Panc1 (cell line): ENCODE measurements around the gene NOS3. TPM values are rescaled to one million over a fixed set of nuclear protein-coding genes. Genes with fewer than 3 reads are reported as not detected.

Experiments used
- ATAC-seq: fragments of 200-7000 bp; cut with Tn5 transposase; 2 replicates; pipeline ENCODE4 v1.9.1; 2020; ENCODE audit warnings: mild to moderate bottlenecking, moderate library complexity
- BruUV-seq: library from RNA; stranded (reverse); fragments of 400-500 nt; replicated peaks from 2 replicates; lab custom pipeline; 2021; lab: Mats Ljungman, UMichigan
- CTCF ChIA-PET: fragments of 300-600 bp; sonication (Branson Sonifier 250); formaldehyde crosslinking; loops from one replicate; lab custom pipeline; 2022; ENCODE audit warnings: antibody characterized with exemption; lab: Charles Lee
- POLR2A ChIA-PET: fragments of 300-600 bp; sonication (Branson Sonifier 250); formaldehyde crosslinking; loops from one replicate; lab custom pipeline; 2022; ENCODE audit warnings: antibody characterized with exemption; lab: Charles Lee
- DNase-seq: peaks from one replicate; pipeline ENCODE4 v3.0.0-alpha.2; 2010; ENCODE audit warnings: low read depth, low spot score
- H3K27ac ChIP-seq: 2 replicates; pipeline ENCODE4 v1.5.1; 2011; ENCODE audit warnings: mild to moderate bottlenecking, low read length, inconsistent platforms
- H3K27me3 ChIP-seq: fragments of 200-500 bp; sonication (Bioruptor generic); 2 replicates; pipeline ENCODE4 v1.6.0; 2014; ENCODE audit warnings: low read length, inconsistent platforms; ENCODE audit not compliant: control insufficient read depth, insufficient read depth
- H3K36me3 ChIP-seq: fragments of 200-500 bp; sonication (Bioruptor generic); 2 replicates; pipeline ENCODE4 v1.5.1; 2014; ENCODE audit warnings: inconsistent platforms, mild to moderate bottlenecking, low read length, moderate library complexity; ENCODE audit not compliant: control insufficient read depth, insufficient read depth
- H3K4me1 ChIP-seq: 2 replicates; pipeline ENCODE4 v1.5.1; 2011; ENCODE audit warnings: inconsistent platforms, mild to moderate bottlenecking, low read length, moderate library complexity; ENCODE audit not compliant: control insufficient read depth, insufficient read depth
- H3K4me3 ChIP-seq, 2 experiments: 2 replicates each; pipeline ENCODE4 v1.5.1; 2011 to 2012; ENCODE audit warnings: low read depth in 2 of 2, low read length in 2 of 2, mild to moderate bottlenecking in 2 of 2, inconsistent platforms in 1 of 2, moderate library complexity in 1 of 2
- H3K9me3 ChIP-seq: fragments of 200-500 bp; sonication (Bioruptor generic); 2 replicates; pipeline ENCODE4 v1.5.1; 2014; ENCODE audit warnings: low read depth, mild to moderate bottlenecking, inconsistent platforms, low read length, moderate library complexity; ENCODE audit not compliant: control insufficient read depth, insufficient read depth
- POLR2AphosphoS5 ChIP-seq: IDR thresholded peaks from 2 replicates; pipeline ENCODE4 v1.6.1; 2012; ENCODE audit warnings: mild to moderate bottlenecking, low read depth, low read length, moderate library complexity
- SIN3A ChIP-seq: IDR thresholded peaks from 2 replicates; pipeline ENCODE4 v1.6.1; 2012; ENCODE audit warnings: low read depth, mild to moderate bottlenecking, low read length, moderate library complexity, borderline replicate concordance; ENCODE audit not compliant: insufficient read depth
- TCF7L2 ChIP-seq: IDR thresholded peaks from 2 replicates; pipeline ENCODE4 v1.6.1; 2011; ENCODE audit warnings: mild to moderate bottlenecking, low read depth, low read length, inconsistent platforms
- in situ Hi-C: cut with HindIII; loops from 2 replicates; pipeline ENCODE4 v1.10.0; 2016; ENCODE audit warnings: low sequenced_read_pairs, low pct_unique_long_range_greater_than_20kb
- intact Hi-C: fragments of 100-400 bp; cut with micrococcal nuclease; formaldehyde crosslinking; loops from one replicate; pipeline ENCODE4 v1.10.0; 2022; ENCODE audit not compliant: unreplicated experiment
- total RNA-seq: library from RNA; stranded (reverse); gene quantifications from one replicate; pipeline ENCODE4 v1.2.1, GENCODE V29; 2021; ENCODE audit not compliant: unreplicated experiment
- TF ChIP-seq, protein P1 (sequence below): fragments of 450-650 bp; IDR thresholded peaks from 2 replicates; pipeline ENCODE4 v1.5.1; 2017; ENCODE audit warnings: mild to moderate bottlenecking
- TF ChIP-seq, protein P2 (sequence below), 2 experiments: IDR thresholded peaks; 2 replicates each; pipeline ENCODE4 v1.6.1; 2011 to 2012; ENCODE audit warnings: low read depth in 2 of 2, control low read depth in 1 of 2, low read length in 1 of 2, mild to moderate bottlenecking in 1 of 2, moderate library complexity in 1 of 2; ENCODE audit not compliant: insufficient read depth in 1 of 2

NOS3 gene
- total RNA-seq, 1 experiment from 2014 or later: 3.1 TPM

DNA sequence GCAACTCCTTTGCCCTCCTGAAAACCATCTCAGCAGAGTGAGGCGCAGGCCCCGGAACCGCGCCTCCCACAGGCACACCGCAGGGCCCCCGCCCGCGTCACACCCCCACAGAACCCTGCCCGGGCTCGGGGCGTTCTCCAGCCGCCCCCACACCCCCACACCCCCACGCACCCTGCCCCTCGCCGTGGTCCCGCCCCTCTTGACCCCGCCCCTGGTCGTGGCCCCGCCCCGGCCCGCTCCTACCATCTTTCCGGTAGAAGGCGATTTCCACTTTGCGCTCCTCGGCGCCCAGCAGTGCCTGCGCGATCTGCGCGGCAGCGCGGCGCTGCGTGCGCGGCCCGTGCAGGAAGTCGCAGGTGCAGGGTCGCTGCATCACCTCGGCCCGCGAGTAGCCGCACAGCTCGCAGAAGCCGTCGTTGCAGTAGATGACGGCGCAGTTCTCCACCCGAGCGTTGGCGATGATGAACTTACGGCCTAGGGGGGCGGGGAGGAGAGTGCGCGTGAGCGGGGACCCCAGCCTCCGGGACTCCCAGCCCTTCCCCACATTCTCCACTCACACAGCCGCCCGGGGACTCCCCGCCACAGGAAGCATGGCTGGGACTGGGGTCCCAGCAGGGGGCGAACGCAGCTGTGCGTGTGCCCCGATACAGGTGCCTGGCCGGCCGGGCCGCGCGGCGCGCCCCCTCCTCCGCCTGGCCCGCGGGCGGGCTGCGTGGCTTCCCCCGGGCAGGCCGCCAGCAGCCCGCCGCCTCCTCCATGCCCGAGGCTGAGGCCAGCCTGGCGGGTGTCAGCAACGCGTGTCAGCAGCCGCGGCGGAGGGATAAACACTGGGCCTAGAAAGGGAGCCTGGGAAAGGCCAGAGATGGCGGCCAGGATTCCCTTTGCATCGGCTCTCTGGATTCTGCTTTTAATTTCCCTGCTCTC lies 16.1 kb upstream of the NOS3 start:
- no TSS peak for BruUV-seq
- intact Hi-C loops: no loop called here
- ATAC-seq (peak; percentile 73), DNase-seq (no peak)
- H3K27me3 ChIP-seq: no peaks in the 10 kb centered on the region
- no peaks in the 10 kb centered on the region; the same call in 1 of the 2 replicates for H3K36me3 ChIP-seq
- H3K4me3 ChIP-seq: peak overlapping the region; percentile 57 to 61
- peak overlapping the region; percentile 34; the same call in 1 of the 2 replicates for H3K27ac ChIP-seq
- POLR2A ChIA-PET: no interaction called here
- CTCF ChIA-PET: interaction anchor here (1.2 kb wide), 2 partner anchors 35 to 76 kb away, joined by 3 read pairs; no protein-coding TSS in a partner anchor
- TF ChIP-seq, protein P1, sequence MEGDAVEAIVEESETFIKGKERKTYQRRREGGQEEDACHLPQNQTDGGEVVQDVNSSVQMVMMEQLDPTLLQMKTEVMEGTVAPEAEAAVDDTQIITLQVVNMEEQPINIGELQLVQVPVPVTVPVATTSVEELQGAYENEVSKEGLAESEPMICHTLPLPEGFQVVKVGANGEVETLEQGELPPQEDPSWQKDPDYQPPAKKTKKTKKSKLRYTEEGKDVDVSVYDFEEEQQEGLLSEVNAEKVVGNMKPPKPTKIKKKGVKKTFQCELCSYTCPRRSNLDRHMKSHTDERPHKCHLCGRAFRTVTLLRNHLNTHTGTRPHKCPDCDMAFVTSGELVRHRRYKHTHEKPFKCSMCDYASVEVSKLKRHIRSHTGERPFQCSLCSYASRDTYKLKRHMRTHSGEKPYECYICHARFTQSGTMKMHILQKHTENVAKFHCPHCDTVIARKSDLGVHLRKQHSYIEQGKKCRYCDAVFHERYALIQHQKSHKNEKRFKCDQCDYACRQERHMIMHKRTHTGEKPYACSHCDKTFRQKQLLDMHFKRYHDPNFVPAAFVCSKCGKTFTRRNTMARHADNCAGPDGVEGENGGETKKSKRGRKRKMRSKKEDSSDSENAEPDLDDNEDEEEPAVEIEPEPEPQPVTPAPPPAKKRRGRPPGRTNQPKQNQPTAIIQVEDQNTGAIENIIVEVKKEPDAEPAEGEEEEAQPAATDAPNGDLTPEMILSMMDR: peak; percentile 79
- TF ChIP-seq SIN3A: no peak
- TF ChIP-seq POLR2AphosphoS5: peak; percentile 25; the same call in 1 of the 2 replicates
- TF ChIP-seq TCF7L2: no peak
- TF ChIP-seq, protein P2, sequence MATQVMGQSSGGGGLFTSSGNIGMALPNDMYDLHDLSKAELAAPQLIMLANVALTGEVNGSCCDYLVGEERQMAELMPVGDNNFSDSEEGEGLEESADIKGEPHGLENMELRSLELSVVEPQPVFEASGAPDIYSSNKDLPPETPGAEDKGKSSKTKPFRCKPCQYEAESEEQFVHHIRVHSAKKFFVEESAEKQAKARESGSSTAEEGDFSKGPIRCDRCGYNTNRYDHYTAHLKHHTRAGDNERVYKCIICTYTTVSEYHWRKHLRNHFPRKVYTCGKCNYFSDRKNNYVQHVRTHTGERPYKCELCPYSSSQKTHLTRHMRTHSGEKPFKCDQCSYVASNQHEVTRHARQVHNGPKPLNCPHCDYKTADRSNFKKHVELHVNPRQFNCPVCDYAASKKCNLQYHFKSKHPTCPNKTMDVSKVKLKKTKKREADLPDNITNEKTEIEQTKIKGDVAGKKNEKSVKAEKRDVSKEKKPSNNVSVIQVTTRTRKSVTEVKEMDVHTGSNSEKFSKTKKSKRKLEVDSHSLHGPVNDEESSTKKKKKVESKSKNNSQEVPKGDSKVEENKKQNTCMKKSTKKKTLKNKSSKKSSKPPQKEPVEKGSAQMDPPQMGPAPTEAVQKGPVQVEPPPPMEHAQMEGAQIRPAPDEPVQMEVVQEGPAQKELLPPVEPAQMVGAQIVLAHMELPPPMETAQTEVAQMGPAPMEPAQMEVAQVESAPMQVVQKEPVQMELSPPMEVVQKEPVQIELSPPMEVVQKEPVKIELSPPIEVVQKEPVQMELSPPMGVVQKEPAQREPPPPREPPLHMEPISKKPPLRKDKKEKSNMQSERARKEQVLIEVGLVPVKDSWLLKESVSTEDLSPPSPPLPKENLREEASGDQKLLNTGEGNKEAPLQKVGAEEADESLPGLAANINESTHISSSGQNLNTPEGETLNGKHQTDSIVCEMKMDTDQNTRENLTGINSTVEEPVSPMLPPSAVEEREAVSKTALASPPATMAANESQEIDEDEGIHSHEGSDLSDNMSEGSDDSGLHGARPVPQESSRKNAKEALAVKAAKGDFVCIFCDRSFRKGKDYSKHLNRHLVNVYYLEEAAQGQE (IDR thresholded peaks at IDR 0.05; ENCODE audit: insufficient read depth in 1 of 2, low read depth in 2 of 2, low read length in 1 of 2): no peak
- in situ Hi-C loops: no loop called here
- H3K4me1 ChIP-seq: peaks cover 20% of the 10 kb centered on the region
- H3K9me3 ChIP-seq: no peaks in the 10 kb centered on the region

DNA sequence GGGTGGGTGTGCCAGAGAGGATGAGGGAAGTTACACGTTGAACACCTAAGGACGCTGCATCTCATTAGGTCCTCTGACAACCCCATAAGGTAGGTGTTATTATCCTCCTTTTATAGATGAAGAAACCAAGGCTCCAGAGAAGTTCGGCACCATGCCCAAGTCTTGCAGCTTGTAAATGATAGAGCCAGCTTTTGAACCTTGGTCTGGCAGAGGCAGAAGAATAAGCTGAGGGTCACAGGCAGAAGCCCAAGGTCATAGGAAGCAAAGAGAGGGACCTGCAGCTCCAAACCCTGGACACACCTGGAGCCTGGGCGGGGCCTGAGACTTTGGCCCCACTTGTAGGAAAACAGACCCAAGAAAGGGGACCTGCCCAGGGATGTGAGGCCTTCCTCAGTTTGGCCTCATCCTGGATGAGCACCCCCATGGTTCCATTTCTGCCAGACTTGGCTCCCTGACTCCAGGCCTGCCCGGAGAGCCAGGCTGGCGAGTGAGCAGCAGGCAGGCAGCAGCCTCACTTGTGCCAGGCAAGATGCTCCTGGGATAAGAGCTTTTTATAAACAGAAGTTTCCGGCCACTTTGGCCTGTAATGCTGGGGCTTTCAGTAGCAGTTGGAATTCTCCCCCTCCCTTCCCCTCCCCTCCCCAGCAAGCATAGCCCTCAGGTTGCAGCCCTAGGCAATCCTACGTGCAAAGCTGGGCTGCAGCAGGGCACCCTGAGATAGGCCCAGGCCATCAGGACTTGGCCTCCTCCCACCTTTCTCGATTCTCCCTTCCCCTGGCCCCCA lies 15.1 kb upstream of the NOS3 start:
- in situ Hi-C loops (no loop called here), intact Hi-C loops (no loop called here)
- Histone ChIP-seq H3K9me3 (no peaks in the 10 kb centered on the region), H3K4me3 (peak overlapping the region; percentile 57 to 61; a peak in 3 of 4 replicates), H3K36me3 (no peaks in the 10 kb centered on the region; the same call in 1 of the 2 replicates), H3K27me3 (no peaks in the 10 kb centered on the region), H3K27ac (no peak overlapping the region; the same call in 1 of the 2 replicates), H3K4me1 (peaks cover 20% of the 10 kb centered on the region)
- no peak for ATAC-seq
- BruUV-seq: no TSS peak
- ChIA-PET POLR2A (interaction anchor here (0.6 kb wide), 1 partner anchor 8 kb away, joined by 3 read pairs; no protein-coding TSS in a partner anchor), CTCF (interaction anchor here (1.0 to 1.3 kb wide), 4 partner anchors 13 to 77 kb away, joined by 3 to 5 read pairs (median 3); no protein-coding TSS in a partner anchor)
- no peak for DNase-seq
- TF ChIP-seq, protein P2 (IDR thresholded peaks at IDR 0.05; ENCODE audit: insufficient read depth in 1 of 2, low read depth in 2 of 2, low read length in 1 of 2): no peak
- no peak for TF ChIP-seq TCF7L2
- TF ChIP-seq POLR2AphosphoS5: no peak
- TF ChIP-seq, protein P1: no peak
- TF ChIP-seq SIN3A: no peak
